Mesenchymal stem cell (in vitro differentiated cells and primary cell): ENCODE results near the gene SGPP2.

ENCODE experiments used
- DNase-seq: peaks from one replicate; pipeline ENCODE4 v3.0.0-alpha.2; 2013
- H2AFZ ChIP-seq: one replicate; pipeline ENCODE4 v1.6.1; 2013; ENCODE audit warnings: low read depth, mild to moderate bottlenecking, control low read depth, inconsistent platforms, low read length, moderate library complexity
- H2AK5ac ChIP-seq: 2 replicates; pipeline ENCODE4 v1.6.1; 2013; ENCODE audit warnings: low read length, moderate library complexity, mild to moderate bottlenecking, inconsistent platforms; ENCODE audit not compliant: severe bottlenecking
- H2BK120ac ChIP-seq: one replicate; pipeline ENCODE4 v1.6.1; 2013; ENCODE audit warnings: low read depth, mild to moderate bottlenecking, inconsistent platforms, low read length, moderate library complexity
- H2BK12ac ChIP-seq, 2 experiments: one replicate each; pipeline ENCODE4 v1.6.1; 2013; ENCODE audit warnings: inconsistent platforms in 2 of 2, low read length in 2 of 2, mild to moderate bottlenecking in 2 of 2, moderate library complexity in 2 of 2, control low read depth in 1 of 2
- H2BK15ac ChIP-seq: one replicate; pipeline ENCODE4 v1.6.1; 2013; ENCODE audit warnings: mild to moderate bottlenecking, low read depth, inconsistent platforms; ENCODE audit not compliant: poor library complexity, severe bottlenecking
- H2BK5ac ChIP-seq: 2 replicates; pipeline ENCODE4 v1.6.1; 2013; ENCODE audit warnings: low read depth, mild to moderate bottlenecking, low read length, control low read depth, inconsistent platforms; ENCODE audit not compliant: poor library complexity, severe bottlenecking
- H3K14ac ChIP-seq, 2 experiments: one replicate each; pipeline ENCODE4 v1.6.1; 2013; ENCODE audit warnings: inconsistent platforms in 2 of 2, low read length in 2 of 2, control low read depth in 1 of 2, mild to moderate bottlenecking in 1 of 2, moderate library complexity in 1 of 2
- H3K18ac ChIP-seq, 2 experiments: one replicate each; pipeline ENCODE4 v1.6.1; 2013; ENCODE audit warnings: inconsistent platforms in 2 of 2, low read length in 2 of 2, control low read depth in 1 of 2, low read depth in 1 of 2, mild to moderate bottlenecking in 1 of 2
- H3K23ac ChIP-seq, 2 experiments: one replicate each; pipeline ENCODE4 v1.6.1; 2013; ENCODE audit warnings: inconsistent platforms in 2 of 2, low read length in 2 of 2, mild to moderate bottlenecking in 2 of 2, moderate library complexity in 2 of 2, control low read depth in 1 of 2
- H3K27ac ChIP-seq: 2 replicates; pipeline ENCODE4 v1.5.1; 2013; ENCODE audit warnings: mild to moderate bottlenecking, moderate library complexity, low read length, control low read depth, inconsistent platforms; ENCODE audit not compliant: poor library complexity, severe bottlenecking
- H3K27me3 ChIP-seq, 2 experiments: 2 replicates each; pipeline versions ENCODE4 v1.6.1 to v1.7.0; 2013; ENCODE audit warnings: low read length in 2 of 2, mild to moderate bottlenecking in 2 of 2, moderate library complexity in 2 of 2, control low read depth in 1 of 2, inconsistent platforms in 1 of 2; ENCODE audit not compliant: control insufficient read depth in 1 of 2, insufficient read depth in 1 of 2
- H3K36me3 ChIP-seq, 2 experiments: 2 replicates each; pipeline versions ENCODE4 v1.6.1 to v1.7.0; 2013; ENCODE audit warnings: low read length in 2 of 2, control low read depth in 1 of 2, inconsistent platforms in 1 of 2, low read depth in 1 of 2, mild to moderate bottlenecking in 1 of 2; ENCODE audit not compliant: insufficient read depth in 2 of 2, control insufficient read depth in 1 of 2
- H3K4ac ChIP-seq, 2 experiments: one replicate each; pipeline ENCODE4 v1.6.1; 2013; ENCODE audit warnings: inconsistent platforms in 2 of 2, low read length in 2 of 2, mild to moderate bottlenecking in 2 of 2, moderate library complexity in 2 of 2, control low read depth in 1 of 2, low read depth in 1 of 2
- H3K4me1 ChIP-seq: 2 replicates; pipeline ENCODE4 v1.6.1; 2013; ENCODE audit warnings: low read depth, low read length, control low read depth; ENCODE audit not compliant: control insufficient read depth, insufficient read depth
- H3K4me2 ChIP-seq: 2 replicates; pipeline ENCODE4 v1.6.1; 2013; ENCODE audit warnings: low read length, mild to moderate bottlenecking, inconsistent platforms; ENCODE audit not compliant: poor library complexity, severe bottlenecking
- H3K4me3 ChIP-seq, 2 experiments: 2 replicates each; pipeline versions ENCODE4 v1.5.1 to v1.7.0; 2013; ENCODE audit warnings: low read length in 2 of 2, mild to moderate bottlenecking in 2 of 2, control low read depth in 1 of 2, low read depth in 1 of 2; ENCODE audit not compliant: insufficient read depth in 1 of 2
- H3K79me1 ChIP-seq: replicated peaks from 2 replicates; pipeline ENCODE4 v1.6.1; 2013; ENCODE audit warnings: mild to moderate bottlenecking, control low read depth, low read length, inconsistent platforms; ENCODE audit not compliant: poor library complexity, severe bottlenecking
- H3K9ac ChIP-seq: 2 replicates; pipeline ENCODE4 v1.7.0; 2013; ENCODE audit warnings: mild to moderate bottlenecking, low read length, moderate library complexity
- H3K9me3 ChIP-seq: 2 replicates; pipeline ENCODE4 v1.7.0; 2013; ENCODE audit warnings: mild to moderate bottlenecking, low read length; ENCODE audit not compliant: control insufficient read depth
- H4K8ac ChIP-seq: one replicate; pipeline ENCODE4 v1.6.1; 2013; ENCODE audit warnings: inconsistent platforms, mild to moderate bottlenecking, low read length, moderate library complexity
- H4K91ac ChIP-seq: one replicate; pipeline ENCODE4 v1.6.1; 2013; ENCODE audit warnings: mild to moderate bottlenecking, low read length, inconsistent platforms
- WGBS: methylation state at CpG from one replicate; pipeline ENCODE4 v1.1.7; 2013; ENCODE audit warnings: mixed read lengths; 5-methylcytosine and 5-hydroxymethylcytosine counted together

The SGPP2 gene

GRCh38 chr2:222421626-222422025, 2.7 kb upstream of the SGPP2 start:
- H3K79me1 ChIP-seq, result no peaks in the 10 kb centered on the region
- WGBS, result no CpG with 5 or more reads among the region's 1 CpG
- H4K8ac ChIP-seq, result no peak overlapping the region
- no peak overlapping the region for H2BK120ac ChIP-seq
- no peaks in the 10 kb centered on the region for H3K36me3 ChIP-seq
- H2BK5ac ChIP-seq, result no peak overlapping the region
- H3K4ac ChIP-seq, result no peak overlapping the region
- H4K91ac ChIP-seq, result no peak overlapping the region
- H3K14ac ChIP-seq, result no peak overlapping the region
- no peak overlapping the region for H2BK12ac ChIP-seq
- H3K27ac ChIP-seq, result no peak overlapping the region
- peaks cover 36 to 46% of the 10 kb centered on the region in 2 experiments for H3K27me3 ChIP-seq
- no peak overlapping the region for H3K4me3 ChIP-seq
- no peak overlapping the region for H2AFZ ChIP-seq
- no peak overlapping the region for H3K23ac ChIP-seq
- peaks cover 16% of the 10 kb centered on the region for H3K4me1 ChIP-seq
- no peak overlapping the region for H3K18ac ChIP-seq
- H2BK15ac ChIP-seq, result no peak overlapping the region
- DNase-seq, result no peak
- H3K9me3 ChIP-seq, result peaks cover 5% of the 10 kb centered on the region
- no peak overlapping the region for H3K4me2 ChIP-seq
- H2AK5ac ChIP-seq, result no peak overlapping the region
- no peak overlapping the region for H3K9ac ChIP-seq

GRCh38 chr2:222423186-222423585, 1.2 kb upstream of the SGPP2 start:
- 58% methylated on average over 3 of the region's 3 CpGs for WGBS

DNA sequence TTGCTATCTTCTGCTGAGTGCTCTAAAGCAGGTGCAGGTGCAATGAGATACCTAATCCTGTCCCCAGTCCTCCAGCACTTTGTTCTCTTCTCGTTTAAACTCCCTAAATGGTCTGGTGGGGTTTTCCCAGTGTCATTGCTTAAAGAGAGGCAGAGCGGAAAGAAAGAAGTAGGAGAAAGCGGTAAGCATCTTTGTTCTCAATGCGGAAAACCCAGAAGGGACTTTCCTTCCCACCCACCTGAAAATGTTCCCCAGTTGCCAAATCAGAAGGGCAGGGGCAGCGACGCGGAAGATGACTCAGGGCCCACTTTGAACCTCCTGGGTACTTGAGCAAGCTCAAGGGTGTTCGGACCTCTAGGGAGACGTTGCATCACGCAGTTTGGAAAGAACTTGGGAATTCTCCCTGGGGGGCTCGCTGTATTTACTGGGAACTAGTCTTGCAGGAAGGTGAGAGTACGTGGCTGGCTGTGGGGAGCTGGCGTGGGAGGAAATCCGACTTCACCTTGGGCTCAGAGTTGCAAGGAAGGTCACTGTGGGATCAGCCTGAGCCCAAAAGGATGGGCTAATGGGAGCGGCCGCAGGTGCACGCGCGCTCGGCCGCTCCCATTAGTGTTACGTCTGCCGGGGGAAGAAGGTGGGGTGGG, 589 bp upstream of the SGPP2 start:
- Histone ChIP-seq H4K8ac (no peak overlapping the region), H3K4ac (no peak overlapping the region), H3K23ac (no peak overlapping the region), H2AFZ (no peak overlapping the region), H2BK15ac (no peak overlapping the region), H3K9me3 (peaks cover 5% of the 10 kb centered on the region), H2BK12ac (no peak overlapping the region), H2BK120ac (no peak overlapping the region), H2BK5ac (no peak overlapping the region), H3K4me2 (peak overlapping the region; percentile 90), H3K4me3 (peak overlapping the region in 1 of 2 experiments; percentile 48), H3K9ac (no peak overlapping the region), H3K4me1 (peaks cover 17% of the 10 kb centered on the region), H3K18ac (no peak overlapping the region), H4K91ac (no peak overlapping the region), H3K27me3 (peaks cover 36 to 58% of the 10 kb centered on the region in 2 experiments), H3K27ac (no peak overlapping the region), H3K79me1 (no peaks in the 10 kb centered on the region), H2AK5ac (no peak overlapping the region), H3K36me3 (no peaks in the 10 kb centered on the region), H3K14ac (no peak overlapping the region)
- peak; percentile 52 for DNase-seq
- WGBS, result 12% methylated on average over 23 of the region's 23 CpGs

More at GRCh38 chr2:222423186-222423585, 1.2 kb upstream of the SGPP2 start:
- Histone ChIP-seq H2BK12ac (no peak overlapping the region), H3K27me3 (peaks cover 36 to 58% of the 10 kb centered on the region in 2 experiments), H3K18ac (no peak overlapping the region), H2AFZ (no peak overlapping the region), H3K4ac (no peak overlapping the region), H4K8ac (no peak overlapping the region), H3K4me3 (no peak overlapping the region), H3K9me3 (peaks cover 5% of the 10 kb centered on the region), H3K27ac (no peak overlapping the region), H2AK5ac (no peak overlapping the region), H4K91ac (no peak overlapping the region), H3K14ac (no peak overlapping the region), H3K9ac (no peak overlapping the region), H2BK5ac (no peak overlapping the region), H3K36me3 (no peaks in the 10 kb centered on the region), H3K79me1 (no peaks in the 10 kb centered on the region), H2BK15ac (no peak overlapping the region), H3K23ac (no peak overlapping the region), H3K4me2 (no peak overlapping the region), H2BK120ac (no peak overlapping the region), H3K4me1 (peaks cover 17% of the 10 kb centered on the region)
- no peak for DNase-seq

DNA sequence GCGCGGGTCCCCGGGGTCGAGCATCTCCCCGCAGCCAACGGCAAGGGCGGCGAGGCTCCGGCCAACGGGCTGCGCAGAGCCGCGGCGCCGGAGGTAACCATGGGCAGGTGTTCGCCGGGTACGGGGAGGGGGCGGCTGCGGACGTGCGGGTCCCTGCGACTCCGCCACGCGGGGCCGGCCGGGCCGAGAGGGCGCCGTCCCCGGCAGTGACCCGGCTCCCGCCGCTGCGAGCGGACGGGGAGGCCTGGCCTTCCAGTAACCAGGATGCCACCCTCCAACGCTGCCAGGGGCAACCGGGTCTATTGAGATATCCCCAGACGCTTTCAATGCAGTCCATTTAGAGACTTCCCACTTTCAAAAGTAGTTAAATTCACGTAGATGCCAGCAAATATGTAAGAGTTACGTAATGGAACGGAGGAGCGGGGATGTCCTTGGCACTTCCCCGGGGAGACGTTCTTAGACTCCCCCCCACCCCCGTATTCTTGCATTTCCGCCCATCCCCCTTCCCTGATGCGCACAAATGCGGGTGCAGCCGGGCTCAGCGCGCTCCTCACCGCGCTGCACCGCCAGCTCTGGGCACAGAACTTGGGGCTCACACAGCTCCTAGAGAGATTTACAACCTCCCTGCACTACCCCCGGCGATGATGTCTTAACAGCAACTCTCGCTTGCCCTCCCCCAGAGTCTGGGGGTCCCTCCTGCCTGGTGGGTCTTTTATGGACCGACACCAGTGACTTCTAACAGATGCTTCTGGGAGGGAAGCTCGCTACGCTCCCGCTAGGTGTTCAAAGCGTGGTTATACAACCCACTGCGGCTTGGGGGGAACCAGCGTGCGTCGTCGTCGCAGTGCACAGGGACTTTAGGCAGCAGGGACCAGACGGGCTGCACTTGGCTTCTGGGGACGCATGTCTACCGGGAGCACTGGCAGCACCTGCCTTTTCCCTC, 657 bp downstream of the SGPP2 start:
- no peak overlapping the region for H4K8ac ChIP-seq
- H2AK5ac ChIP-seq, result no peak overlapping the region
- peak overlapping the region; percentile 90 for H3K4me2 ChIP-seq
- H3K79me1 ChIP-seq, result no peaks in the 10 kb centered on the region
- H3K4ac ChIP-seq, result no peak overlapping the region
- H3K36me3 ChIP-seq, result no peaks in the 10 kb centered on the region
- H3K27ac ChIP-seq, result no peak overlapping the region
- no peak overlapping the region for H2BK120ac ChIP-seq
- H3K18ac ChIP-seq, result no peak overlapping the region
- no peak overlapping the region for H4K91ac ChIP-seq
- WGBS, result 10% methylated on average over 60 of the region's 74 CpGs
- peak overlapping the region; percentile 68 for H2BK15ac ChIP-seq
- H2BK5ac ChIP-seq, result no peak overlapping the region
- H3K23ac ChIP-seq, result peak overlapping the region in 1 of 2 experiments; percentile 36
- peaks cover 8% of the 10 kb centered on the region for H3K9me3 ChIP-seq
- H3K9ac ChIP-seq, result no peak overlapping the region
- H2AFZ ChIP-seq, result no peak overlapping the region
- no peak overlapping the region for H3K14ac ChIP-seq
- peaks cover 17% of the 10 kb centered on the region for H3K4me1 ChIP-seq
- H3K4me3 ChIP-seq, result peak overlapping the region in 1 of 2 experiments; percentile 48
- no peak overlapping the region for H2BK12ac ChIP-seq
- peaks cover 36 to 58% of the 10 kb centered on the region in 2 experiments for H3K27me3 ChIP-seq
- DNase-seq, result no peak
